ENCODE results near the gene SNX33.
"Not testable (repeated sequence)": the region's sequence is repeated elsewhere in the genome, so short reads cannot be mapped to it uniquely, and the experiment has no call there.

SNX33 gene

GRCh38 chr15:75662823-75663519 lies 15.3 kb downstream of the SNX33 start:
- DNase-seq (ENCODE audit: low spot score) = no peak

- no peak for DNase-seq (ENCODE audit: low spot score)
These were observed 16.3 kb downstream of the SNX33 start for GRCh38 chr15:75663931-75664421.

GRCh38 chr15:75666823-75667501 lies 19.2 kb downstream of the SNX33 start:
- peak; percentile 92 for DNase-seq (ENCODE audit: low spot score)

GRCh38 chr15:75669191-75669878 lies 21.6 kb downstream of the SNX33 start:
- DNase-seq (ENCODE audit: low spot score) = no peak

GRCh38 chr15:75669879-75670212 lies 22.1 kb downstream of the SNX33 start:
- no peak for DNase-seq (ENCODE audit: low spot score)

GRCh38 chr15:75671730-75672602 lies 24.3 kb downstream of the SNX33 start:
- DNase-seq (ENCODE audit: low spot score) = no peak

DNA sequence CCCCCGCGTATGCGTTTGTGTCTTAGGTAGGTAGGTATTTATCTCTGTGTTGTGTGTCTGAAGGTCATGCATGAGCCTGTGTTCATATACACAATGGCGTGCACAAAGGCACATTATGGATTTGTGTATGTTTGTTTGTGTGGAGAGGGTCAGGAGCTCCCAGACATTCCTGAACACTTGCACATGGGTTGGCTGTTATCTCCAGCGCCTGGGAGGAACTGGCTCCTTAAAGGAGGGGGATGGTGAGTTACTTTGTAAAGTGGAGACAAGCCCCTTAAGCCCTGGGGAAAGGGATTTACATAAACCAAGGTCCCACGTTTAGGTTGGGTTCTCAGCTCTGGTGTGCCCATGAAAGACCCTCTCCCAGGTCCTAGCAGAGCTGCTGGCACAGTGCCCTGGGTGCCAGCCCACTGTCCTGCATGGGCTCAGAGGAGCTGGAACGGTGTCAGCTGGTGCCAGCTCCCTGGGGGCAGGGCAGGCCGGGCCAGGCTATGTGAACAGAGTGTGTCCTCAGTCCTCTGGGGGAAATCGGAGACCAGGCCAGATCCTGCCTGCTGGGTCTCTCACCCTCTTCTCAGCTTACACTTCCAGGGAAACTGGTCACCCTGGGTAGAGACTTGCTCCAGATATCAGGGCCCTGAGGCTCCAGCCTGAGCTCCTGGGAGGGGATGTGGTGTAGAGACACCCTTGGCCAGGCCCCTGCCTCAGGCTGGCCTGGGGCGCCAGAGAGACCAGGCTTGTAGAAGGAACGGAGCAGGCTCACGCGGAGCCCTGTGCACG lies 25.1 kb downstream of the SNX33 start:
- DNase-seq (ENCODE audit: low spot score) = peak; percentile 44

- DNase-seq (ENCODE audit: low spot score) = peak; percentile 81
These were observed 25.9 kb downstream of the SNX33 start for GRCh38 chr15:75673426-75674235.

GRCh38 chr15:75674366-75674765 lies 26.7 kb downstream of the SNX33 start:
- no peak for DNase-seq (ENCODE audit: low spot score)

DNA sequence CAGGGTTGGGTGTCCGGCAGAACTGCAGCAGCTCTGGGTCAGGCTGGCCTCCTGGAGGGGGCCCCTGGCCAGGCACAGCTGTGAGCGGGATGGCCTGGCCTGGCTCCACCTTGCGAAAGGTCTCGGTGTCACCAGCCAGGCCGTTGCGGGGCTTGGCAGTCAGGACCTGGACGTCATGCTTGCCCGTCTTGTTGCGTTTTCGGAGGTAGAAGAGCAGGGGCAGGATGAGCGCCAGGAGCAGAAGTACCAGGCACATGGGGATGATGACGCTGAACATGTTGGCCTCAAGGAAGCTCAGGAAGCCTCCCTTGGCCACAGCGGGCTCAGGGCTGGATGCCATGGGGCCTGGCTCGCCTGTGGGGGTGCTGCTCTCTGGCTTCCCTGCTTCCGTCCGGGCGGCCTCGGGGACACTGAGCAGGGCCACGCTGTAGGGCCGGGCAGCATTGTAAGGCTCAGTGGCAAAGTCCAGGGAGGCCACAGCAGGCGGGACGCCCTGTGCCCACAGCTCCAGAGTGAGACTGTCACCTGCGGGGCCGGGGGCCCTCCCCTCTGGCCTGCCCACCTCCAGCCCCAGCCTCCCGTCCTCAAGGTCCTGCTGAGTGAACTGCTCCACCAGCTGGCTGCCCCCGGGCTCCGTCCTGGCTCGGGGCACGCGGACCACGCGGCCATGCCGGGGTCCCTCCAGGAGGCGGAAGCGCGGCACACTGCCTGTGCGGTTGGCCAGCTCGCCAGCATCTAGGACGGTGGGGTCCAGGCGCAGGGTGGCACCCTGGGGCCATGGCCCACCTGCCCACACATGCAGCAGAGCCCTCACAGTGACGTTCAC lies 28.1 kb downstream of the SNX33 start:
- DNase-seq (ENCODE audit: low spot score) = no peak

- DNase-seq (ENCODE audit: low spot score) = no peak
These were observed 29.2 kb downstream of the SNX33 start for GRCh38 chr15:75676688-75677464.

GRCh38 chr15:75677465-75678323 lies 30.0 kb downstream of the SNX33 start:
- DNase-seq (ENCODE audit: low spot score) = no peak

DNA sequence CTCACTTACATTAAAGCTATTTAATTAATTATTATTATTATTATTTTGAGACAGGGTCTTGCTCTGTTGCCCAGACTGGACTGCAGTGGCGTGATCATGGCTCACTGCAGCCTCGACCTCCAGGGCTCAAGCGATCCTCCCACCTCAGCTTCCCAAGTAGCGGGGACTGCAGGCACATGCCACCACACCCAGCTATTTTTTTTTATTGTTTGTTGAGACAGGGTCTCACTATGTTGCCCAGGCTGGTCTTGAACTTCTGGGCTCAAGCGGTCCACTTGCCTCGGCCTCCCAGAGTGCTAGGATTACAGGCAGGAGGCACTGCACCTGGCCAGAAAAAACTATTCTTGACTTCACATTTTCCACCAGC lies 30.6 kb downstream of the SNX33 start:
- DNase-seq (ENCODE audit: low spot score) = not testable (repeated sequence)

DNA sequence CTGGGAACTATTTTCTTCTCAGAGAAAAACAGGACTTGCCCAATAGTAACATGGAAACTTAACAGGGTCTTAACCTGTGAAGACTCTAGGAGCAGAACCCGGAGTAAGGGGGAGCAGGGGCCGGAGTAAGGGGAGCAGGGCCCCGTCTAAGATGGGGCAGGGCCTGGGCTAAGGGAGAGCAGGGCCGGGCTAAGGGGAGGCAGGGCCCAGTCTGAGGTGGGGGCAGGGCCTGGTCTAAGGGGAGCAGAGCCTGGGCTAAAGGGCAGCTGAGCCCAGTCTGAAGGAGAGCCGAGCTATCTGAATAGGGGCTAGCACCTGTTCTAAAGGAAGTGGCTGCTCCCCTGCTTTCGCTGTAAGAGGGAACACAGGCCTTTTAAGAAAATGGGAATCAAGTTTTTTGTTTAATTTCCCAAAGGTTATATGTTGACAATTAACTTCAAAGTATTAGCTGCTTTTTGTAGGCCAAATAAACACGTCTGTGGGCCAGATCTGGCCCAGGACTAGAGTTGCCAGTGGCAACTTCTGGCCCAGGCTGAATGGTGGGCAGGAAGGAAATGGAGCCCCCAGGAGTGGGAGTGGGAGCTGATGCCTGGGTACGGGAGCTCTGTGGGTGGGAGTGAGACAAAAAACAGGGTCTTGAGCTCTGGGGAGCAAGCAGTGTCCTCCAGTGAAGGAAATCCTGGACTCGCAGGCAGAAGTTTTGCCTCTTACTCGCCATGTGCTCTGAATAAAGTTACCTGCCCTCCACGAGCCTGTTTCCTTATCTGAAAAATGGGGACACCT lies 32.5 kb downstream of the SNX33 start:
- no peak for DNase-seq (ENCODE audit: low spot score)

DNA sequence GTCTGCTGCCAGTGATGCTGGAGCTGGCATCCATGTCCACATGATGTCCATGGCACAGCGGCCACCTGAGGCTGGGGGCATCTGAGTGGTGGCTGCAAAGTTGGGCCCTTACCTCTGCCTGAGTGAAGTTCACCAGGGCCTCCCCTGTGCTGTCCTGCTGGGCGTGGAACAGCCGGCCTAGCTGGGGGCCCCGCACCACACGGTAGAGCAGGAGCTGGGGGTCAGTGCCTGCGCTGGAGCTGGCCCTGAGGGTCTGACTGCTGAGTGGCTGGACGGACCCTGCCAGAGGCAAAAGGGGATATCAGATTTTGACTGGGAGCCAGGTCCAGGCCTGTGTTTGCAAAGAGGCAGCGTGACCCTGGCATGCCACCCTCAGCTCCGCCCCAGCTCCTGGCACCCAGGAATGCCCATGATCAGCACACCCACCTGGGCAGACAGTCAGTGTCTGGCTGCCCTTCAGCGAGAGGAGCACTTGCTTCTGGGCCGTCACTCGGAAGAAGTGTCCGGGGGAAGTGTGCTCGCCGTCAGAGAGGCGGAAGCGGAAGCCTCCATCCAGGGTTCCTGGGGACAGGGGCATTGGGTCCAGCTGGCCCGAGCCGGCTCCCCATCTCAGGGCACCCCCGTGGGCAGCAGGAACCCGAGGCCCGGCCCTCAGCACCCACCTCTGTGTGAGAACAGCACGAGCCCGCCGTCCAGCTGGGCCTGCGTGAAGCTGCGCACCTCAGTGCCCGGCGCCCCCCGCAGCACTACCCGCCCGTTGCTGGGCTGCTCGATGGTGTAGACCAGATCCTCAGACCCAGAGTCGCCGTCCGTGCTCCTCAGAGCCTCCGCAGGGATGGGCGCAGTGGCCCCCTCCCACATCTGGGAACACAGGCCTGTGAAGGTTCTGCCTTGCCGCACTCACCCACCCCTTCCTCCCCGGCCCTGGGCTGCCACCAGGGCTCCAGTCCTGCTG lies 34.7 kb downstream of the SNX33 start:
- DNase-seq (ENCODE audit: low spot score) = no peak
